Activated T-helper 1 cell treated with anti-CD3 and anti-CD28 coated beads, Interleukin-12 subunit alpha, Interleukin-12 subunit beta, Interleukin-2, Interleukin-4 antibody, amounts not matched to agents 30 ng/mL and 10 ng/mL and 1 ng/mL, durations not matched to agents 14 hours and 24 hours and 36 hours (primary cell): Measurements from ENCODE around the gene BNIPL. TPM values are rescaled to one million over a fixed set of nuclear protein-coding genes. Genes with fewer than 3 reads are reported as not detected.

Experiments
- DNase-seq: peaks from one replicate; pipeline ENCODE4 v3.0.0; 2021; ENCODE audit warnings: low spot score
- H3K27ac Mint-ChIP-seq: one replicate; pipeline ENCODE4 v1.8.0; 2021; ENCODE audit warnings: mild to moderate bottlenecking, mixed read lengths
- H3K27me3 Mint-ChIP-seq: one replicate; pipeline ENCODE4 v1.8.0; 2022; ENCODE audit warnings: mild to moderate bottlenecking, moderate library complexity, mixed read lengths; ENCODE audit not compliant: insufficient read depth
- H3K36me3 Mint-ChIP-seq: one replicate; pipeline ENCODE4 v1.8.0; 2021; ENCODE audit warnings: low read depth, mixed read lengths
- H3K4me1 Mint-ChIP-seq: one replicate; pipeline ENCODE4 v1.8.0; 2021; ENCODE audit warnings: low read depth, mixed read lengths
- H3K4me3 Mint-ChIP-seq: one replicate; pipeline ENCODE4 v1.8.0; 2021; ENCODE audit warnings: mild to moderate bottlenecking, moderate library complexity, mixed read lengths
- H3K9me3 Mint-ChIP-seq: one replicate; pipeline ENCODE4 v1.8.0; 2021; ENCODE audit warnings: mixed read lengths
- intact Hi-C: fragments of 100-400 bp; cut with micrococcal nuclease; formaldehyde crosslinking; loops from one replicate; pipeline ENCODE4 v1.15.1; 2024
- total RNA-seq: library from RNA; stranded (reverse); gene quantifications from 2 replicates; pipeline ENCODE4 v1.2.3, GENCODE V29; 2022

BNIPL gene
- total RNA-seq, 1 donor from 2014 or later: 0.70 TPM

DNA sequence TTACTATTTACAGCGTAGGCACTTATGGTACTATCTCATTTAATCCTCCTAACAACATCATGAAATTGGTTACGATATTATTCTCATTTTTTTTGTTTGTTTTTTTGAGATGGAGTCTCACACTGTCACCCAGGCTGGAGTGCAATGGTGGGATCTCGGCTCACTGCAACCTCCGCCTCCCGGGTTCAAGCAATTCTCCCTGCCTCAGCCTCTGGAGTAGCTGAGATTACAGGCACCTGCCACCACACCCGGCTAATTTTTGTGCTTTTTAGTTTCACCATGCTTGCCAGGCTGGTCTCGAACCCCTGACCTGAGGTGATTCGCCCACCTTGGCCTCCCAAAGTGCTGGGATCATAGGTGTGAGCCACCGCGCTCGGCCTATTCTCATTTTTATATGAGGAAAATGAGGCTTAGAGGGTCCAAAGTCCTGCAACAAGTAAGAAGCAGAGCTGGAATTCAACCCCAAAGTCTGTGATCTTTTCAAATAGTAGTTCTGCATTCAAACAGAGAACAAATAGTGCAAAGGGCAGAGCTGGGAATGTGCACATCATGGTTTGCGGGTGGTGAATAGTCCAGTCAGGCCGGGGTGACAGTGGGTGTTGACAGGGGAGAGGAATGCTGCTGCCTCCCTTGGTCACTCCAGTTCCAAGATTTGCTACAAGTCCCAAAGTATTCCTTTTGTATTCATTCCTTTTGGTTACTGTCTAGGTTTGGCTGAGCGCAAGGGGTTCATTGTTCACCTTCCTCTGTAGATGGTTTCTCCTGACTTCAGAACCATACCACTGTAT lies 23.5 kb upstream of the BNIPL start:
- Mint-ChIP-seq H3K27ac (no peak overlapping the region), H3K4me3 (no peak overlapping the region), H3K27me3 (no peaks in the 10 kb centered on the region), H3K4me1 (peaks cover 39% of the 10 kb centered on the region), H3K9me3 (no peaks in the 10 kb centered on the region), H3K36me3 (peaks cover 6% of the 10 kb centered on the region)
- intact Hi-C loops: no loop called here
- no peak for DNase-seq

DNA sequence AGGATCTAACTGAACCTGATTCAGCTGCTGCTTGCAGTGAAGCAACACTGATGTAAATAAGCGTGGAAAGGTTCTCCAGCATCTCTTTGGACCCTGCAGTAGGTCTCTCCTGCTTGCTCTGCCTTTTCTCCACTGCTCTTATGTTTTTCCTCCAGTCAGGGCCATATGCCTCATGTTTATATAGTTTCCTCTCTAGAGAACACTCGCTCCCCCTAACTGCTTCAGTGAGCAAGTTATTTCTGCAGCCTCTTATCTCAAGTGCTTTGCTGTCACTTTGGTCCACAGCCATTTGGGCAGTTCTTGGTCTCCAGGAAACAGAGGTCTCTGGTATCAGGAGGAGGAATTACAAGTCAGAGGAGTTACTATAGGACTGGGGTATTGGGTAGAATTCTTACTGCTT lies 22.9 kb upstream of the BNIPL start:
- peaks cover 39% of the 10 kb centered on the region for H3K4me1 Mint-ChIP-seq
- DNase-seq: no peak
- peaks cover 7% of the 10 kb centered on the region for H3K36me3 Mint-ChIP-seq
- H3K9me3 Mint-ChIP-seq: no peaks in the 10 kb centered on the region
- H3K27me3 Mint-ChIP-seq: no peaks in the 10 kb centered on the region
- H3K4me3 Mint-ChIP-seq: no peak overlapping the region
- H3K27ac Mint-ChIP-seq: no peak overlapping the region
- intact Hi-C loops: no loop called here

DNA sequence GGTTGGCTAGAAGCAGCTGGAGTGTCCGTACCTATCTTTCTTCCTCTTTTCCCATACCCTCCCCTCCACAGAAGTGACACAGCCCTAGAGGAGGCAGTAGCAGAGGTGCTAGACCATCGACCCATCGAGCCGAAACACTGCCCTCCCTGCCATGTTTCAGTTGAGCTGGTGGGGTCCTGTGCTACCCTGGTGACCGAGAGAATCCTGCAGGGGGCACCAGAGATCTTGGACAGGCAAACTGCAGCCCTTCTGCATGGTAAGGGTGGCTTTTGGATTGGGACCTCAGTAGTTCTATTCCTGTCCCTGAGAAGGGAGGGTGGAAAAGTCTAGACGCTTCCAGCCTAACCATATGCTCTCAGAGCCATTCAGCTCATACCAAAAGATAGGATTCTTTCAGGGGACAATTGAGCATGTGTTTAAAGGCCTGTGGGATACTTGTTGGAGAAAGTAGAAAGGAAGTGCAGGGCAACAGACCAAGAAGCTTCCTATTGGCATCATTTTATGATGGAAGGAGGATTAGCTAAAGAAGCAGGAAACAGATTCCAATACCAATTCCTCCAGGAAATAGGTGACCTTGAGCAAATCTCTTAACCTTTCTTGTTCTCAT lies 11.7 kb upstream of the BNIPL start:
- Mint-ChIP-seq H3K27me3 (no peaks in the 10 kb centered on the region), H3K4me1 (peaks cover 6% of the 10 kb centered on the region), H3K36me3 (peaks cover 13% of the 10 kb centered on the region), H3K9me3 (no peaks in the 10 kb centered on the region), H3K4me3 (peak overlapping the region; percentile 26), H3K27ac (no peak overlapping the region)
- intact Hi-C loops: loop anchor here (1.0 to 2.0 kb wide), 5 partner anchors 16 to 132 kb away; partner anchors contain the start of genes C1orf56, CDC42SE1, GABPB2 and PRUNE1
- peak; percentile 71 for DNase-seq

DNA sequence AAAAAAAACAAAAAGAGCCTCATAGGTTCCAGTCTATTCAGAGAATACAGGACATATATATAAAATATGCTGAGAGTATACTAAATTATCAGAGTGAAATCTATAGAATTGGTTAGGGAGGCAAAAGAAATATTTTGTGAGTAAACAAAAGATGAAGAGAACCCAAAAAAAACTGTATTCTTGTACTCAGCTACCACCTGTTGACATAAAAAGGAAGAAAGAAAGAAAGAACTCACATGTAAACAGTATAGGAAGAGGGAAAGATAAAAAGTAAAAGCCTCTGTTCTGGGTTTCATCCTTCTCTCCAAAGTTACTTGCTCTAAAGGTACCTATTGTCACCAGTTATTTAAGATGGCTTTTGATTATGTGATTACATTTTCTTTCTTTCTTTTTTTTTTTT lies 9.9 kb upstream of the BNIPL start:
- H3K27ac Mint-ChIP-seq: no peak overlapping the region
- H3K4me3 Mint-ChIP-seq: no peak overlapping the region
- intact Hi-C loops: no loop called here
- no peak for DNase-seq
- peaks cover 6% of the 10 kb centered on the region for H3K4me1 Mint-ChIP-seq
- peaks cover 19% of the 10 kb centered on the region for H3K36me3 Mint-ChIP-seq
- no peaks in the 10 kb centered on the region for H3K9me3 Mint-ChIP-seq
- H3K27me3 Mint-ChIP-seq: no peaks in the 10 kb centered on the region

DNA sequence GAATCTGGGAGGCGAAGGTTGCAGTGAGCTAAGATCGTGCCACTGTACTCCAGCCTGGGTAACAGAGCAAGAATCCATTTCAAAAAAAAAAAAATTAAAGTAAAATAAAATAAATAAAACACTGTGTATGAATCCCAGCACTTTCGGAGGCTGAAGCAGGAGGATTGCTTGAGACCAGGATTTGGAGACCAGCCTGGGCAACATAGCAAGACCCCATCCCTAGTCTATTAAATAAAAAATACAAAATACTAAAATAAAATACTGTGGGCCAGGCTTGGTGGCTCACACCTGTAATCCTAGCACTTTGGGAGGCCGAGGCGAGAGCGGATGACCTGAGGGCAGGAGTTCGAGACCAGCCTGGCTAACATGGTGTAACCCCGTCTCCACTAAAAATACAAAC lies 4.2 kb upstream of the BNIPL start:
- Mint-ChIP-seq H3K27ac (no peak overlapping the region), H3K9me3 (no peaks in the 10 kb centered on the region), H3K4me3 (no peak overlapping the region), H3K27me3 (no peaks in the 10 kb centered on the region), H3K36me3 (peaks cover 38% of the 10 kb centered on the region), H3K4me1 (no peaks in the 10 kb centered on the region)
- intact Hi-C loops: no loop called here
- DNase-seq: no peak

DNA sequence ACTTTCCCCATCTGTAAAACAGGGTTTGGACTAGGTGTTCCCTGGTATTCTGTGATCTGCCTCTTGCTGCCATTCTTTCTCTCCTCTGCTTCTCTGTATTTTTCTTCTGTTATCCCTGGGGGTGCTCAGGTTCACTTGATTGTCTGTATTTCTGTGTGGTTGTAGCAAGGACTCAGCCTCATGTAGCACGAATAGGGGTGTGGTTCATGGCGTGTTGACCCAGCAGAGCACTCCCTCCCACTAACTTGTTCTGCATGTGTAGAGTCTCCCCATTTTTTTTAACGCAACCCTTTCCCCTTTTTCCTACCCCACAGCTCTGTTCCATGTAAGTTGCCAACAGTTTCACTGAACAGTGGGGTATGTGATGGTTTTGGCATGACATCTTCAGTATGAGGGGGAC lies 1.2 kb upstream of the BNIPL start:
- intact Hi-C loops: no loop called here
- Mint-ChIP-seq H3K27me3 (no peaks in the 10 kb centered on the region), H3K9me3 (no peaks in the 10 kb centered on the region), H3K27ac (no peak overlapping the region), H3K4me3 (no peak overlapping the region), H3K36me3 (peaks cover 35% of the 10 kb centered on the region), H3K4me1 (no peaks in the 10 kb centered on the region)
- no peak for DNase-seq

DNA sequence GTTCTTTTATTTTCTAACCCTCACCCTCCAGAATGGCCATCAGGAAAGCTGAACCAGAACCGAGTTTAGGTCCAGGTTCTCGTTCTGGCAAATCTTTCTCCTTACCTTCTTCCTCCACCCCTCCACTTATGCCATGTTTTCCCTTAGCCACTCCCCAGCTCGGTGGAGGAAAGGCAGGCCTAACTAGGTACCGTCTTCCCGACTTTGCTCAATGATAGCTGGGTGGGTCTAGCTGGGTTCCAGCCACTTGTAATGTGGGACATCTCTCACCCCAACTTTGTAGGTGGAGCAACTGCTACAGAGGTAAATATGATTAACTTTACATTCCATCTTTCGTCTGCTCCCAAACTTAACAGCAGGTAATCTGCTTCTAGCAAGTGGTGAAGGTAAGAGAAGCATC lies 646 bp downstream of the BNIPL start:
- DNase-seq: no peak
- peaks cover 31% of the 10 kb centered on the region for H3K36me3 Mint-ChIP-seq
- H3K4me1 Mint-ChIP-seq: no peaks in the 10 kb centered on the region
- H3K4me3 Mint-ChIP-seq: no peak overlapping the region
- intact Hi-C loops: no loop called here
- no peak overlapping the region for H3K27ac Mint-ChIP-seq
- H3K9me3 Mint-ChIP-seq: no peaks in the 10 kb centered on the region
- no peaks in the 10 kb centered on the region for H3K27me3 Mint-ChIP-seq

DNA sequence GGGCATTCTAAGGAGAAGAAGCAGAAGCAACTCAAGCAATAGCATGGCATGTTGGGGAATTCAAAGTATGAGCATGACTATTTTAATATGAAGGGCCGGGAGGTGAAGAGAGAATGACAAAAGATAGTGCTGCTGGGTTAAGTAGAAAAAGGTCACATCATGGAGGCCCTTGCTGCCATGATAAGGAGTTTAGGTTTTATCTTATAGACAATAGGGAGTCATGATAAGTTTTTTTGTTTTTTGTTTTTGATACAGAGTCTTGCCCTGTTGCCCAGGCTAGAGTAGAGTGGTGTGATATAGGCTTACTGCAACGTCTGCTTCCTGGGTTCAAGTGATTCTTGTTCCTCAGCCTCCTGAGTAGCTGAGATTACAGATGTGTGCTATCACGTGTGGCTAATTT lies 3.1 kb downstream of the BNIPL start:
- Mint-ChIP-seq H3K27ac (no peak overlapping the region), H3K27me3 (no peaks in the 10 kb centered on the region), H3K4me3 (no peak overlapping the region), H3K4me1 (peaks cover 14% of the 10 kb centered on the region), H3K36me3 (peaks cover 21% of the 10 kb centered on the region), H3K9me3 (no peaks in the 10 kb centered on the region)
- DNase-seq: no peak
- intact Hi-C loops: no loop called here

DNA sequence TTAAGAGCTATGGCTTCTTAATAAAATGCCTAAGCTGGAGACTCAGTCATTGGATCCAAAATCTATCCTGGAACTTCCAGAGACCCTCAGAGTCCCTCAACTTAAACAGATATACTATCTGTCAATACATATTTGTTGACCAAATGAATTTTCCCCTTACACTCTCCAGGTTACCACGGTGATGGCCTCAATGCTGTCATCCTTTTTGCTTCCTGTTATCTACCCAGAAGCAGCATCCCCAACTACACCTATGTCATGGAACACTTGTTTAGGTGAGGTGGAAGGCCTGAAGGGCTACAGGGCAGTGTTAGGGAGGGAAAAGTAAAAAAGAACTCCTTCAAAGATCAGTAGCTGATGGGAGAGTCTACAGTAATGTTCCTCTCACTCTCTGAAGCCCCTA lies 6.8 kb downstream of the BNIPL start:
- intact Hi-C loops: no loop called here
- H3K27ac Mint-ChIP-seq: peak overlapping the region; percentile 25

DNA sequence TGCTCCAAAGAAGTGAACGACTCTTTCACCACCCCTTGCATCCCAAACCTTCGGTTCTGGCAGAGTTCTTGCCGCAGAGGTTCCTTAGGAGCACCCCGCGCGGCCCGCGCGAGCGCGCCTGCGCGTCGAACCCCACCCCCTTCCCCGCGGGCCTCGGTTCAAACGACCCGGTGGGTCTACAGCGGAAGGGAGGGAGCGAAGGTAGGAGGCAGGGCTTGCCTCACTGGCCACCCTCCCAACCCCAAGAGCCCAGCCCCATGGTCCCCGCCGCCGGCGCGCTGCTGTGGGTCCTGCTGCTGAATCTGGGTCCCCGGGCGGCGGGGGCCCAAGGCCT lies 11.2 kb downstream of the BNIPL start, which contains the start of gene C1orf56:
C1orf56 (plus strand) TSS at position 161 of the 334 bp plus-strand sequence; CDS start at position 258, 97 bp downstream.
- DNase-seq: peak; percentile 43
- peak within 1 kb of the TSS; percentile 86 for H3K4me3 Mint-ChIP-seq
- peaks cover 64% of the 10 kb centered on the region for H3K4me1 Mint-ChIP-seq
- intact Hi-C loops: loop anchor here (1.0 kb wide), 1 partner anchor 23 kb away; no protein-coding TSS in a partner anchor
- H3K27me3 Mint-ChIP-seq: no peaks in the 10 kb centered on the region
- peaks cover 20% of the 10 kb centered on the region for H3K36me3 Mint-ChIP-seq
- peak within 1 kb of the TSS; percentile 79 for H3K27ac Mint-ChIP-seq
- H3K9me3 Mint-ChIP-seq: no peaks in the 10 kb centered on the region

More for the DNA sequence above, 6.8 kb downstream of the BNIPL start:
- Mint-ChIP-seq H3K4me1 (peaks cover 37% of the 10 kb centered on the region), H3K9me3 (no peaks in the 10 kb centered on the region), H3K27me3 (no peaks in the 10 kb centered on the region), H3K36me3 (peaks cover 5% of the 10 kb centered on the region), H3K4me3 (no peak overlapping the region)
- DNase-seq: no peak

DNA sequence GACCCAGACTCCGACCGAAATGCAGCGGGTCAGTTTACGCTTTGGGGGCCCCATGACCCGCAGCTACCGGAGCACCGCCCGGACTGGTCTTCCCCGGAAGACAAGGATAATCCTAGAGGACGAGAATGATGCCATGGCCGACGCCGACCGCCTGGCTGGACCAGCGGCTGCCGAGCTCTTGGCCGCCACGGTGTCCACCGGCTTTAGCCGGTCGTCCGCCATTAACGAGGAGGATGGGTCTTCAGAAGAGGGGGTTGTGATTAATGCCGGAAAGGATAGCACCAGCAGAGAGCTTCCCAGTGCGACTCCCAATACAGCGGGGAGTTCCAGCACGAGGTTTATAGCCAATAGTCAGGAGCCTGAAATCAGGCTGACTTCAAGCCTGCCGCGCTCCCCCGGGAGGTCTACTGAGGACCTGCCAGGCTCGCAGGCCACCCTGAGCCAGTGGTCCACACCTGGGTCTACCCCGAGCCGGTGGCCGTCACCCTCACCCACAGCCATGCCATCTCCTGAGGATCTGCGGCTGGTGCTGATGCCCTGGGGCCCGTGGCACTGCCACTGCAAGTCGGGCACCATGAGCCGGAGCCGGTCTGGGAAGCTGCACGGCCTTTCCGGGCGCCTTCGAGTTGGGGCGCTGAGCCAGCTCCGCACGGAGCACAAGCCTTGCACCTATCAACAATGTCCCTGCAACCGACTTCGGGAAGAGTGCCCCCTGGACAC lies 11.7 kb downstream of the BNIPL start:
- Mint-ChIP-seq H3K9me3 (no peaks in the 10 kb centered on the region), H3K36me3 (peaks cover 20% of the 10 kb centered on the region), H3K4me3 (peak overlapping the region; percentile 86), H3K27me3 (no peaks in the 10 kb centered on the region), H3K27ac (peak overlapping the region; percentile 79), H3K4me1 (peaks cover 59% of the 10 kb centered on the region)
- DNase-seq: peak; percentile 42
- intact Hi-C loops: loop anchor here (1.0 kb wide), 3 partner anchors 9 to 40 kb away; partner anchors contain the start of gene PRUNE1

DNA sequence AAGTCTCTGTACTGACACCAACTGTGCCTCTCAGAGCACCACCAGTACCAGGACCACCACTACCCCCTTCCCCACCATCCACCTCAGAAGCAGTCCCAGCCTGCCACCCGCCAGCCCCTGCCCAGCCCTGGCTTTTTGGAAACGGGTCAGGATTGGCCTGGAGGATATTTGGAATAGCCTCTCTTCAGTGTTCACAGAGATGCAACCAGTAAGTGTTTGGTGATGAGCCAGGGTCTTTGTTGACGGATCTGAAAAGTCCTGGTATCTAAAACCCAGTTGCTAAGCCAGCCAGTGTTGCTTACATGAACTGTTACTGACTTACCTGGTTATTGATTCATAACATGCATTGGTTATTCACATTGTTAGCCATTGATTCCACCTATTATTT lies 12.3 kb downstream of the BNIPL start:
- Mint-ChIP-seq H3K4me1 (peaks cover 53% of the 10 kb centered on the region), H3K27me3 (no peaks in the 10 kb centered on the region), H3K27ac (peak overlapping the region; percentile 79), H3K9me3 (no peaks in the 10 kb centered on the region), H3K36me3 (peaks cover 20% of the 10 kb centered on the region), H3K4me3 (peak overlapping the region; percentile 86)
- intact Hi-C loops: loop anchor here (1.0 kb wide), 2 partner anchors 9 to 40 kb away; partner anchors contain the start of gene PRUNE1
- DNase-seq: no peak

DNA sequence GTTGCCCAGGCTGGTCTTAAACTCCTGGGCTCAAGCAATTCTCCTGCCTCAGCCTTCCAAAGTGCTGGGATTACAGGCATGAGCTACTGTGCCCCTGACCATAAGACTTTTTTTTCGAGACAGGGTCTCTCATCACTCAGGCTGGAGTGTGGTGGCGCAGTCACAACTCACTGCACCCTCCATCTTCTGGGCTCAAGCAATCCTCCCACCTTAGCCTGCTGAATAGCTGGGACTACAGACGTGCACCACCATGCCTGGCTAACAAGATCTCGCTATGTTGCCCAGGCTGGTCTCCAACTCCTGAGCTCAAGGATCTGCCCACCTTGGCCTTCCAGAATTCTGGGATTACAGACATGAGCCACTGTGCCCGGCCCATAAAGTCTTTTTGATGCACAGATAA lies 13.1 kb downstream of the BNIPL start:
- Mint-ChIP-seq H3K27me3 (no peaks in the 10 kb centered on the region), H3K4me1 (peaks cover 54% of the 10 kb centered on the region), H3K36me3 (peaks cover 24% of the 10 kb centered on the region), H3K27ac (peak overlapping the region; percentile 20), H3K4me3 (no peak overlapping the region), H3K9me3 (no peaks in the 10 kb centered on the region)
- no peak for DNase-seq
- intact Hi-C loops: no loop called here
